Kidney tubule cell (primary cell): ENCODE measurements around the gene TNFSF13.
"Not testable (repeated sequence)": the region's sequence is repeated elsewhere in the genome, so short reads cannot be mapped to it uniquely, and the experiment has no call there.

ENCODE experiments used
- DNase-seq: peaks from one replicate; pipeline ENCODE4 v3.0.0-alpha.2; 2018; ENCODE audit warnings: low spot score

TNFSF13 gene

DNA sequence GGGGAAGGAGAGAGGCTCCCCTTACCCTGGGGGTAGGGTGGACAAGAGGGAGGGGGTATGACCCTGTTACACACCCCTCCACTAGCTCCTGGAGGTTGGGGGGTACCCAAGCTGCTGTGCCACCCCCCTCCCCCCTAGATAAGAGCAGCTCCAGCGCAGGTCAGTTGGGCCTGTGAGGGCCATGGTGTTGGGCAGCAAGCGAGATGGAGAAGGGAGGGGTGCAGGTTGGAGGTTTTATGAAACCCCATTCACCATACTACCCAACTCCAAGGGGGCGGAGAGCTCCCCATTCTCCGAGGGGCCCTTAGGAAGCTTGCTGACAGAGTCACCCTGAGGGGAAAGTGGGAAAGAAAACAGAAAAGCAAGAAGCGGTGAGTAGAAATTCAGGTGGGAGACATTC, 33.0 kb downstream of the TNFSF13 start:
- no peak for DNase-seq

DNA sequence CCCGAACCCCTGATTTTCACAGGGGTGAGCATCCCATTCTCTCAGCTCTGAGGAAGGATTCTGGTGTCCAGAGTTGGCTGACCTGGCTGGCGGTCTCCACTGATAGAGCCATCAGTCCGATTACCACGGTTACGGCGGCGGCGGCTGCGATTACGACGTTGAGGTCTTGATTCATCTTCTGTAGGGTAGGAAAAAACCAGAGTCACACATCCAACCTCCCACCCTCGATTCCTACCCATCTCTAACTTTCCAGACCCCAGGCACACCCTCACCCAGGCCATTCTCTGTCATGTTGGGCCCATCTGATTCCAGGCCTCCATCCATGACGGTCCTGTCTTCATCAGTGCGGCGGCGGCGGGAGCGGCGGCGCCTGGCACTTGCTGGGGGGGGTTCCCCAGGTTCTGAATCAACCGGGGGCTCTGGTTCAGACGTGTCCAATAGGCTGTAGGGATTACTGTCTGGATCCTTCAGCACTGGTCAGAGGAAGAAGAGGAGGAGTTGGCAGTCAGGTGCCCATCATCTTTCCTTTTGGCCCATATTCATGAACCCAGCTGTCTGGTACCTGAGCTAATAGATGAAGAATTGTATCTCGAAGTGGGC, 34.0 kb downstream of the TNFSF13 start:
- DNase-seq = no peak

DNA sequence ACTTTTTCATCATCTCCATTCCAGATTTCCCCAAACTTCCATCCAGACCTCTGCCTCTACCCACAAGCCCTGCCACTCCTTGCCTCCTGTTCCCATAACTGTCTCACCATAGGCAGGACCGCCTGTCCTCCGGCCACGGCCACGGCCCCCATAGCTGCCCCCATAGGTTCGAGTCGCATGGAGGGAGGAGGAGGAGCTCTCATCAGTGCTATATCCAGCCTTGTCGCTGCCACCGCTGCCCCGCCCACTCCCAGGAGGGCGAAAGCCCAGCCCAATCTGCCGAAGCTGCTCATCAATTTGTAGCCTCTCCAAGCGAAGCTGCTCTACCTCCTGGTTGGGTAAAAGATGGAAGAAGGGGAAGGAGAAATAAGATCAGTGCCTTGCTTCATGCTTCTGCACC, 34.7 kb downstream of the TNFSF13 start:
- DNase-seq = no peak

DNA sequence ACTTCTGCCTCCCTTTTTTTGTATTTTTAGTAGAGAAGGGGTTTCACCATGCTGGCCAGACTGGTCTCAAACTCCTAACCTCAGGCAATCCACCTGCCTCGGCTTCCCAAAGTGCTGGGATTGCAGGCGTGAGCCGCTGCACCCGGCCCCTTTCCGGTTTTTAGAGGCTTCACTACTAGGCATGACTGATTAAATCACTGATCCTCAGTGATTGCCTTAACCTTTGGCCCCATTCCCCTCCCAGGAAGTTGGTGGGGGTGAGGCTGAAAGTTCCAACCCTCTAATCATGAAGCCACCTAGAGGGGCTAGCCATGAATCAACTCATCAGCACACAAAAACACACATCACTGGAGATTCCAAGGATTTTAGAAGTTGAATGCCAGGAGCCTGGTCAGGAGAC, 39.0 kb downstream of the TNFSF13 start:
- not testable (repeated sequence) for DNase-seq

DNA sequence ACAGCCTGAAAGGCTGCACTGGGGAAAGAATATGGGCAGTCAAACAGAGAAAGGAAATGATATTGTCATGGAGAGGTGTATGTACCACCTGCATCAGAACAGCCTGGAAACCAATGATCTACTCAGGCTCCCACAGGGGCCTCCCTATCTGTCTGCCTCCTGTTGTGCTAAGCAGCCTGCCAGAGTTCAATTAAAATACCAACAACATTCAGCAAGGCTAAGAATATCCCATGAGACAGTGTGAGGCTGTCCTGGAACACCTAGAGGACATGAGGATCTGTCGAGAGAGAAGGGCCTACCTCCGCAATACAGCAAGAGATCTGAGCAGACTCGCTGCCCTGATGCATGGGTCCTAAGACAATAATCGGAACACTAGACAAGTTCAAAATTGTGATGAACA, 47.7 kb downstream of the TNFSF13 start:
- DNase-seq = no peak

DNA sequence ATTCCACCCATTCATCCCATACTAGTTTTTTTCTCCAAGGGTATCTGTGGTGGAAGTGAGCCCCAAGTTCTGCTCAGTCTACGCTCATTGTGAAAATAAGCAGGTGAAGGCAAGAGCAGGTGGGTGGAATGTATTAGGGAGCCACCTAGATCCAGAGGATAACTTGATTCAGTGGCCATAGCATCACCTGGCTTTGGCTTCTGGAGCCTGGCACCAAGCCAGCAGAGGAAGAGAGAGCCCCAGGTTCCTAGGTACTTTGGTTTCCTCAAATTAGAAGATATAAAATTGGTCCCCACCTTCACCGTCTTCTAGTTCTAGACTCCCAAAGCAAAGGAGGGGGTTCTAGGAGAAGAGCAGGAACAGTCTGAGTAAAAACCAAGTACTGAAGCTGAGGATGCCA, 52.1 kb downstream of the TNFSF13 start:
- no peak for DNase-seq
